ENCODE measurements around the gene OLA1.

The OLA1 gene

DNA sequence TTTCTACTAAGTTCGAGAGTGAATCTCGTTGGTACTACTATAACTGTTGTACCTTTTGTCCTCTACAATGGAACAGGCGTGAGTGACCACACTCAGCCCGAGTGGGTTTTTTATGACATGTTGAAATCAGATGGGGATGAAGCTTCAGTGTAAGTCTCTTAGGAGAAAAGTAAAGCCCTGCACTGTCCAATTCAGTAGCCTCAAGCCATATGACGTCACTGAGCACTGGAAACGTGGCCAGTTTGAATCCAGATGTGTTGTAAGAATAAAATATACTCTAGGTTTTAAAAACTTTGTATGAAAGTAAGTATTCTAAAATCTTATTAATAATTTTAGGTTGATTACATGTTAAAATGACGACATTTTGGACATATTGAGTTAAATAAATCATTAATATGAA, 181.5 kb downstream of the OLA1 start:
- H3K27ac ChIP-seq: no peak overlapping the region
- TF ChIP-seq, protein P1, sequence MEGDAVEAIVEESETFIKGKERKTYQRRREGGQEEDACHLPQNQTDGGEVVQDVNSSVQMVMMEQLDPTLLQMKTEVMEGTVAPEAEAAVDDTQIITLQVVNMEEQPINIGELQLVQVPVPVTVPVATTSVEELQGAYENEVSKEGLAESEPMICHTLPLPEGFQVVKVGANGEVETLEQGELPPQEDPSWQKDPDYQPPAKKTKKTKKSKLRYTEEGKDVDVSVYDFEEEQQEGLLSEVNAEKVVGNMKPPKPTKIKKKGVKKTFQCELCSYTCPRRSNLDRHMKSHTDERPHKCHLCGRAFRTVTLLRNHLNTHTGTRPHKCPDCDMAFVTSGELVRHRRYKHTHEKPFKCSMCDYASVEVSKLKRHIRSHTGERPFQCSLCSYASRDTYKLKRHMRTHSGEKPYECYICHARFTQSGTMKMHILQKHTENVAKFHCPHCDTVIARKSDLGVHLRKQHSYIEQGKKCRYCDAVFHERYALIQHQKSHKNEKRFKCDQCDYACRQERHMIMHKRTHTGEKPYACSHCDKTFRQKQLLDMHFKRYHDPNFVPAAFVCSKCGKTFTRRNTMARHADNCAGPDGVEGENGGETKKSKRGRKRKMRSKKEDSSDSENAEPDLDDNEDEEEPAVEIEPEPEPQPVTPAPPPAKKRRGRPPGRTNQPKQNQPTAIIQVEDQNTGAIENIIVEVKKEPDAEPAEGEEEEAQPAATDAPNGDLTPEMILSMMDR (conservative IDR thresholded peaks at IDR 0.05): no peak

DNA sequence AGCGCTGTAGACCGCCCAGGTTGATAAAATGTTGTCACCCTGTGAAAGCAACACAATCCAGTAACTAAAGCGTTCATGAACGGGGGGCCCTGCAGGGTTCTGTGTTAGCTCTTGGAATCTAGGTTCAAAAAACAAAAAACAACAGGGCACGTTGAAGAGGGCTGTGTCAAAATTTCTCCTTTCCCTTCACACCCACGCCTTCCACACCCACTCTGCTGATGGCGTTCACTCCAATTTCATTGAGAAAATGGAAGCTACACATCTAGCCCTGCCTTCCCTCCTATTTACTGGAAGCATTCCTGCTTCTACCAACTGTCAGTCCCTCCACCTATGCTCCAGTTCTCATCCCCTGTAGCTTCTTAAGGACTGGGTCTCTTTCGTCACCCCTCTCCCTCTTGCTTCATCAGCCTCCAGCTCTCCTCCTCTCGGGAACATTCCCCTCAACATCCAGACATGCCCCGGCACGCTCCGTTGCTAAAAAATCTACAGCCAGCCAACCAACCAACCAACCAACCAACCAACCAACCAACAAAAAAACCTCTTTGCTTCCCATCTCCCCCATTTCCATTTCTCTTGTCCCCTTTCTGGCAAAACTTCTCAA, 184.7 kb downstream of the OLA1 start:
- no peak overlapping the region for H3K27ac ChIP-seq
- TF ChIP-seq, protein P1 (conservative IDR thresholded peaks at IDR 0.05): no peak

DNA sequence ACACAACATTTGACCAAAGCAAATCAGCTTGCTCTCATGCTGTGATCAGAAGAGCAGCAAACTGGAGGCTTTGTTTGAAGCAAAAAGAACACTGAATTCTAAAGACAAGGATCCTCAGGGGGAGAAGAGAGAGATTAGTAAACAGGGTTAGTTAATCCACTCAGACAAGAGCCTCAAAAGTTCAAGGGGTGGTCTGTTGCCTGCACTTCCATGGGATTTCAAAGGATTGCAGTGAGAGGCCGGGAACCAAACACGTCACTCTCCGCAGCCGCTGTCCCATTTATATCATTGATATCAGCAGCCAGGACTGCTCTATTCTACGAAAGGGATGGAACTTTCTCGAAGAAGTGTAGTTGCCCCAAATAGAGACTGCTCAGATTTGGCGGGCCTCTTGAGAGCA, 185.4 kb downstream of the OLA1 start:
- TF ChIP-seq, protein P1 (conservative IDR thresholded peaks at IDR 0.05): no peak
- H3K27ac ChIP-seq: no peak overlapping the region

DNA sequence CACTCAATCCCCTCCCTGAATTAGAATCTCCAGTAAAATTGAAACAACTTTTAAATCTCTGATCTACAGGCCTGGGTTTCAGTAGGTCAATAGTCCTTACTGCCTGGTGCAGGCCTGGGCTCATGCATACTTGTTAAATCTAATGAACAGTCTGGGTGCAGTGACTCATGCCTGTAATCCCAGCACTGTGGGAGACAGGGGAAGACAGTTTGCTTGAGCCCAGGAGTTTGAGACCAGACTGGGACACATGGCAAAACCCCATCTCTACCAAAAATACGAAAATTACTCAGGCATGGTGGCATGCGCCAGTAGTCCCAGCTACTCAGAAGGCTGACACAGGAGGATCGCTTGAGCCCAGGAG, 188.5 kb downstream of the OLA1 start:
- H3K27ac ChIP-seq: no peak overlapping the region
- TF ChIP-seq, protein P1 (conservative IDR thresholded peaks at IDR 0.05): no peak

DNA sequence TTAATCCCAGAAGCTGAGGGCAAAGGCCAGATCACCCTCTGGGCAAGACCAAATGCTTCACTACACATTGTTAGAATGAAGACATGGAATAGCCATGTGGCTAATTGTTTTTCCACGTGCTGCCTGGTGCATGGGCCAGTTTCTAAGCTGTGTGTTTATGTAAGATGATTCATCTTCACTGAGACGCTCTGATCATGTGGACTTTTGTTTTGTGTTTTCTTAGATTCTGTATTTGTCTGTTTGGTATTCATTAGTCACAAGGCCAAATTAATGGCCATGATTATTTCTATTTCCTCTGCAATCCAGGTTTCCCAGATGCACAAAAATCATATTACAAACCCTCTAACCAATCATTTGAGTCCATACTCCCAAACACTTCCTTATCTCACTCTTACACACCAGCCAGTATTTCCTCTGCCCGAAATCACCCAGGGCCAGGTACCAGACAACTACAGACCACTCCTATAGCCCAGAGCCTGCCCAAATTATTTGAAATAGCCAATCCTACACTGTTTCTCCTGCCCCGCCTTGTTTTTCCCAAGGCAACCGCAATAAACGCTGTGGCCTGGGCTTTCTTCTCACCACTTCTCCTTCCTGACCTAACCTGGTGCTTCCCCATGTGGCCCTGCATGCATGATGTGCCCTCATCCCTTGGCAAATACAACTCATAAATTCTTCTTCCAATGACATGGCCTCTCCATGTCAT, 189.0 kb downstream of the OLA1 start:
- H3K27ac ChIP-seq: peak overlapping the region; percentile 83; the same call in 1 of the 2 replicates

DNA sequence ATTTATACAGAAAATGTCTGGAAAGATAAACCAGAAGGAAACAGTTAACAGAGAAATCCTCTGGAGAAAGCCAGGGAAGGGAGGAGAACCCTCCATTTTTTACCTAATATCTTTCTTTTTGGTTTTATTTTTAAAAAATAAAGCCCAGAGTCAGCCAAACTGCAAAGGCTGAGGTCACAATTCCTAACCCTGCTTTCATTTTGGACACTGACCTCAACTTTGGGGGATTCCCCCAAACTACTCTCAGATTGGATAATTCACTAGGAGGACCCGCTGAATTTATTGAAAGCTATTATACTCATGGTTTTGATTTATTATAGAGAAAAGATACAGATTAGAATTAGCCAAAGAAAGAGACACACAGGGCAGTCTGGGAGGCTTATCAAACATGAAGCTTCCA, 189.9 kb downstream of the OLA1 start:
- TF ChIP-seq, protein P1 (conservative IDR thresholded peaks at IDR 0.05): no peak
- H3K27ac ChIP-seq: peak overlapping the region; percentile 83

More for the DNA sequence above, 189.0 kb downstream of the OLA1 start:
- TF ChIP-seq, protein P1 (conservative IDR thresholded peaks at IDR 0.05): no peak

DNA sequence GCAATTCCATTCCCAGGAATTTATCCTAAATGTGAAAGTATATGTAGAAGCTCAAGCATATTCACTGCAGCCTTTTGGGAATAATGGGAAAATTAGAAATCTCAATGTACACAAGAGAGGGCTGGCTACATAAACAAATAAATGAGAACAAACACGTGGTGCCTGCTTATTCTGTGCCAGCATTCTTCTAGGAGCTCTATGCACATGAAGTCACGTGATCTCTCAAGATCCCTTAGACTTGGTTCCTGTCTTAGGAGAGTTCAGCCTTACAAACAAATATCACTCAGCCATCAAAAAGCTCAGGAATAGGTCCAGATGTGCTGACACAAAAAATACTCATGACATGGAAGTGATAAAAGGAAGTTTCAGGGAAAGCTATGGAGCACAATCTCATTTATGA, 190.3 kb downstream of the OLA1 start:
- peak overlapping the region; percentile 83 for H3K27ac ChIP-seq
- TF ChIP-seq, protein P1 (conservative IDR thresholded peaks at IDR 0.05): no peak
